Right ventricle myocardium superior (tissue), 1 donor: Measurements from ENCODE around the gene GSAP. TPM values are rescaled to one million over a fixed set of nuclear protein-coding genes. Genes with fewer than 3 reads are reported as not detected.

Experiments
- ATAC-seq: fragments of 200-7000 bp; cut with Tn5 transposase; one replicate; pipeline ENCODE4 v1.9.1; 2020; ENCODE audit warnings: mild to moderate bottlenecking; ENCODE audit not compliant: poor library complexity
- DNase-seq: peaks from one replicate; pipeline ENCODE4 v3.0.0-alpha.2; 2020
- intact Hi-C: fragments of 100-400 bp; cut with DNase I; formaldehyde crosslinking; loops from one replicate; pipeline ENCODE4 v1.11.2; 2022
- total RNA-seq: library from RNA; stranded (reverse); fragmentation: NEBNext Ultra II Directional; extraction: Animal tissue kit (Norgen Biotek cat#: 25700); gene quantifications from one replicate; pipeline ENCODE4 v1.2.1, GENCODE V29; 2021
- donor health status: DM: no; HTN: yes; CAD: no; lungs with severe emphysema.

Gene GSAP
- total RNA-seq, 1 donor from 2014 or later, result 8.0 TPM

- ATAC-seq, result no peak
- DNase-seq, result no peak
- intact Hi-C loops, result no loop called here
Measured at GRCh38 chr7:77442636-77443035, 26.5 kb upstream of the GSAP start.

- DNase-seq (no peak), ATAC-seq (no peak)
- intact Hi-C loops, result no loop called here
Measured at GRCh38 chr7:77441046-77441445, 24.9 kb upstream of the GSAP start.

- peak; percentile 86 for ATAC-seq
- intact Hi-C loops, result loop anchor here (10.0 kb wide), 1 partner anchor 315 kb away; no protein-coding TSS in a partner anchor
- DNase-seq, result peak; percentile 53
Measured at GRCh38 chr7:77439572-77439971, 23.4 kb upstream of the GSAP start.

GRCh38 chr7:77438131-77438530 is 22.0 kb upstream of the GSAP start:
- ATAC-seq (no peak), DNase-seq (no peak)
- intact Hi-C loops, result loop anchor here (10.0 kb wide), 1 partner anchor 317 kb away; no protein-coding TSS in a partner anchor

- intact Hi-C loops, result loop anchor here (10.0 kb wide), 1 partner anchor 320 kb away; no protein-coding TSS in a partner anchor
- DNase-seq, result no peak
Measured at GRCh38 chr7:77434570-77435275, 18.6 kb upstream of the GSAP start.

GRCh38 chr7:77433901-77434300 is 17.8 kb upstream of the GSAP start:
- no peak for ATAC-seq
- no peak for DNase-seq
- intact Hi-C loops, result loop anchor here (10.0 kb wide), 1 partner anchor 321 kb away; no protein-coding TSS in a partner anchor

More at GRCh38 chr7:77434570-77435275, 18.6 kb upstream of the GSAP start:
- ATAC-seq, result no peak

GRCh38 chr7:77430927-77431326 is 14.8 kb upstream of the GSAP start:
- ATAC-seq (no peak), DNase-seq (no peak)
- intact Hi-C loops, result loop anchor here (10.0 kb wide), 1 partner anchor 324 kb away; no protein-coding TSS in a partner anchor

- intact Hi-C loops, result no loop called here
- peak; percentile 71 for ATAC-seq
Measured at GRCh38 chr7:77428777-77429231, 12.7 kb upstream of the GSAP start.

GRCh38 chr7:77427996-77428603 is 12.0 kb upstream of the GSAP start:
- intact Hi-C loops, result no loop called here
- peak; percentile 21 for ATAC-seq
- DNase-seq, result no peak

More at GRCh38 chr7:77428777-77429231, 12.7 kb upstream of the GSAP start:
- no peak for DNase-seq

- ATAC-seq (peak; percentile 19), DNase-seq (no peak)
- intact Hi-C loops, result no loop called here
Measured at GRCh38 chr7:77426521-77427051, 10.4 kb upstream of the GSAP start.

- no peak for DNase-seq
- no peak for ATAC-seq
- intact Hi-C loops, result no loop called here
Measured at GRCh38 chr7:77426052-77426404, 9.9 kb upstream of the GSAP start.

- ATAC-seq, result peak; percentile 30
- DNase-seq, result no peak
- intact Hi-C loops, result no loop called here
Measured at GRCh38 chr7:77425101-77426051, 9.2 kb upstream of the GSAP start.

- DNase-seq (no peak), ATAC-seq (no peak)
- intact Hi-C loops, result no loop called here
Measured at GRCh38 chr7:77422500-77422899, 6.4 kb upstream of the GSAP start.

GRCh38 chr7:77420986-77421672 is 5.0 kb upstream of the GSAP start:
- ATAC-seq, result no peak
- intact Hi-C loops, result no loop called here
- no peak for DNase-seq

GRCh38 chr7:77420438-77420837 is 4.3 kb upstream of the GSAP start:
- intact Hi-C loops, result no loop called here
- DNase-seq (no peak), ATAC-seq (no peak)

- DNase-seq, result no peak
- intact Hi-C loops, result loop anchor here (10.0 kb wide), 1 partner anchor 116 kb away; the partner anchor contains the start of gene PTPN12
- ATAC-seq, result no peak
Measured at GRCh38 chr7:77419102-77419501, 3.0 kb upstream of the GSAP start.

GRCh38 chr7:77417801-77418200 is 1.7 kb upstream of the GSAP start:
- ATAC-seq (no peak), DNase-seq (no peak)
- intact Hi-C loops, result loop anchor here (10.0 kb wide), 1 partner anchor 117 kb away; the partner anchor contains the start of gene PTPN12
